Tibial nerve (tissue), 4 donors: ENCODE results near the gene TBX15. TPM values are rescaled to one million over a fixed set of nuclear protein-coding genes. Genes with fewer than 3 reads are reported as not detected.

ENCODE experiments used
- DNase-seq, 2 donors: peaks; one replicate each; pipeline ENCODE4 v3.0.0-alpha.2; 2019; ENCODE audit warnings: low spot score in 2 of 2
- H3K27ac ChIP-seq, 4 donors: fragments of 200-600 bp; sonication (generic) in 3 of 4; one replicate each; pipeline ENCODE4 v1.5.1; 2017 to 2019; ENCODE audit warnings: mild to moderate bottlenecking in 1 of 4
- H3K27me3 ChIP-seq, 2 donors: fragments of 200-600 bp; sonication (generic) in 1 of 2; one replicate each; pipeline versions ENCODE4 v1.5.1 to v1.6.0; 2017 to 2019
- H3K36me3 ChIP-seq, 3 donors: fragments of 200-600 bp; sonication (generic); one replicate each; pipeline ENCODE4 v1.5.1; 2018 to 2019
- H3K4me1 ChIP-seq, 4 donors: fragments of 200-600 bp; sonication (generic) in 3 of 4; one replicate each; pipeline ENCODE4 v1.5.1; 2017 to 2019
- H3K4me3 ChIP-seq, 4 donors: fragments of 200-600 bp; sonication (generic) in 3 of 4; one replicate each; pipeline ENCODE4 v1.5.1; 2017 to 2019; ENCODE audit warnings: mild to moderate bottlenecking in 1 of 4, moderate library complexity in 1 of 4
- H3K9me3 ChIP-seq, 4 donors: fragments of 200-600 bp; sonication (generic) in 3 of 4; one replicate each; pipeline ENCODE4 v1.5.1; 2017 to 2019
- EP300 ChIP-seq, 2 donors: sonication (generic); formaldehyde crosslinking; IDR thresholded peaks; one replicate each; pipeline ENCODE4 v1.6.1; 2017; ENCODE audit warnings: antibody characterized with exemption in 2 of 2, mild to moderate bottlenecking in 1 of 2
- POLR2A ChIP-seq, 2 donors: fragments of 450-650 bp; IDR thresholded peaks; one replicate each; pipeline ENCODE4 v1.6.1; 2017; ENCODE audit warnings: antibody characterized with exemption in 2 of 2, mild to moderate bottlenecking in 2 of 2, moderate library complexity in 2 of 2
- WGBS, 2 donors: methylation state at CpG; one replicate each; pipeline ENCODE4 v1.1.5; 2018; 5-methylcytosine and 5-hydroxymethylcytosine counted together
- total RNA-seq, 4 donors: library from RNA; depleted of rRNA; stranded (reverse); fragments of >200 nt; gene quantifications; one replicate each; pipeline ENCODE4 v1.1.0, GENCODE V29; 2016
- TF ChIP-seq, protein P1 (sequence below), 5 experiments: fragments of 200-600 bp in 3 of 5; fragments of 450-650 bp in 2 of 5; sonication (generic) in 3 of 5; IDR thresholded peaks; one replicate each; pipeline ENCODE4 v1.5.1; 2016 to 2019; ENCODE audit warnings: antibody characterized with exemption in 5 of 5, mild to moderate bottlenecking in 3 of 5, moderate library complexity in 2 of 5

Gene TBX15
- total RNA-seq, 4 donors from 2014 or later: 38.7 to 57.0 (median 48.2) TPM

- DNase-seq: no peak
- no peak overlapping the region for H3K27ac ChIP-seq
- WGBS, 2 donors: 82 to 83% methylated on average over 3 of the region's 3 CpGs
- no peak overlapping the region for H3K4me3 ChIP-seq
- no peak for TF ChIP-seq POLR2A (IDR thresholded peaks at IDR 0.05)
- no peak for TF ChIP-seq EP300 (IDR thresholded peaks at IDR 0.05)
- TF ChIP-seq, protein P1, sequence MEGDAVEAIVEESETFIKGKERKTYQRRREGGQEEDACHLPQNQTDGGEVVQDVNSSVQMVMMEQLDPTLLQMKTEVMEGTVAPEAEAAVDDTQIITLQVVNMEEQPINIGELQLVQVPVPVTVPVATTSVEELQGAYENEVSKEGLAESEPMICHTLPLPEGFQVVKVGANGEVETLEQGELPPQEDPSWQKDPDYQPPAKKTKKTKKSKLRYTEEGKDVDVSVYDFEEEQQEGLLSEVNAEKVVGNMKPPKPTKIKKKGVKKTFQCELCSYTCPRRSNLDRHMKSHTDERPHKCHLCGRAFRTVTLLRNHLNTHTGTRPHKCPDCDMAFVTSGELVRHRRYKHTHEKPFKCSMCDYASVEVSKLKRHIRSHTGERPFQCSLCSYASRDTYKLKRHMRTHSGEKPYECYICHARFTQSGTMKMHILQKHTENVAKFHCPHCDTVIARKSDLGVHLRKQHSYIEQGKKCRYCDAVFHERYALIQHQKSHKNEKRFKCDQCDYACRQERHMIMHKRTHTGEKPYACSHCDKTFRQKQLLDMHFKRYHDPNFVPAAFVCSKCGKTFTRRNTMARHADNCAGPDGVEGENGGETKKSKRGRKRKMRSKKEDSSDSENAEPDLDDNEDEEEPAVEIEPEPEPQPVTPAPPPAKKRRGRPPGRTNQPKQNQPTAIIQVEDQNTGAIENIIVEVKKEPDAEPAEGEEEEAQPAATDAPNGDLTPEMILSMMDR (IDR thresholded peaks at IDR 0.05): no peak
- H3K36me3 ChIP-seq: peaks cover 0 to 31% (median 5%) of the 10 kb centered on the region in 3 donors
- no peaks in the 10 kb centered on the region for H3K4me1 ChIP-seq
- no peaks in the 10 kb centered on the region for H3K9me3 ChIP-seq
- H3K27me3 ChIP-seq: no peaks in the 10 kb centered on the region
Measured at GRCh38 chr1:118898712-118899111, 89.4 kb downstream of the TBX15 start.

- Histone ChIP-seq H3K9me3 (no peaks in the 10 kb centered on the region), H3K4me1 (no peaks in the 10 kb centered on the region), H3K27ac (no peak overlapping the region), H3K27me3 (no peaks in the 10 kb centered on the region), H3K36me3 (peaks cover 0 to 31% (median 5%) of the 10 kb centered on the region in 3 donors), H3K4me3 (no peak overlapping the region)
- TF ChIP-seq, protein P1 (IDR thresholded peaks at IDR 0.05): no peak
- TF ChIP-seq POLR2A (IDR thresholded peaks at IDR 0.05) (no peak), EP300 (IDR thresholded peaks at IDR 0.05) (no peak)
- no peak for DNase-seq
Measured at GRCh38 chr1:118896416-118896815, 91.7 kb downstream of the TBX15 start.

GRCh38 chr1:118894836-118895235 is 93.3 kb downstream of the TBX15 start:
- H3K27ac ChIP-seq: no peak overlapping the region
- WGBS, 2 donors: 87 to 88% methylated on average over 3 of the region's 3 CpGs
- H3K9me3 ChIP-seq: no peaks in the 10 kb centered on the region
- DNase-seq: no peak
- TF ChIP-seq, protein P1 (IDR thresholded peaks at IDR 0.05): no peak
- no peaks in the 10 kb centered on the region for H3K4me1 ChIP-seq
- H3K36me3 ChIP-seq: peaks cover 0 to 34% (median 5%) of the 10 kb centered on the region in 3 donors
- no peak overlapping the region for H3K4me3 ChIP-seq
- no peaks in the 10 kb centered on the region for H3K27me3 ChIP-seq

DNA sequence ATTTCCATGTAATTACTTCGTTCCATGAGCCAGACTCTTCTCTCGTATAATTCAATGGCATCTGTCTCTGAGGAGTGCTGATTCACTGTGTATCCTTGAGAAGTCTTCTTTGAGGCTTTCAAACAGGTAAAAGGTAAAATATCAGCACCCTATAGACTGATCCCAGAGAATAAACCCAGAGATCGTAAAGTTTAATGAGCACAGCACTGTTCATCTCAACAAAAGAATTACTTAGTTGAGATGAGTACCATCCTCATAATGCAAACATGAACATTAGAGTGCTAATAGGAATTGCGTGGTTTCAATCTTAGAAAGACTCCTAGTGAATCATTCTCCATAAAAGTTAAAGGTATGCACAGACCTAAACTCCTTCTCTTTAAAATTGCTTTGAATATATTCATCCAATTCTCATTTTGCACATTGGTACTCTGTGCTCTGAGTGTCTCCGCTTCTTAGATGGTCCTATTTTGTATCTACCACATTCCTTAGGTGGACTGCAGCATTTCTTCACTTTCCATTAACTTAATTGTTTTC is 97.2 kb downstream of the TBX15 start:
- Histone ChIP-seq H3K9me3 (no peaks in the 10 kb centered on the region), H3K36me3 (peaks cover 0 to 12% (median 0%) of the 10 kb centered on the region in 3 donors), H3K27me3 (no peaks in the 10 kb centered on the region), H3K27ac (no peak overlapping the region), H3K4me1 (no peaks in the 10 kb centered on the region), H3K4me3 (no peak overlapping the region)
- TF ChIP-seq POLR2A (IDR thresholded peaks at IDR 0.05) (no peak), EP300 (IDR thresholded peaks at IDR 0.05) (no peak)
- TF ChIP-seq, protein P1 (IDR thresholded peaks at IDR 0.05): no peak
- WGBS, 2 donors: 90 to 93% methylated on average over 5 of the region's 5 CpGs
- no peak for DNase-seq

DNA sequence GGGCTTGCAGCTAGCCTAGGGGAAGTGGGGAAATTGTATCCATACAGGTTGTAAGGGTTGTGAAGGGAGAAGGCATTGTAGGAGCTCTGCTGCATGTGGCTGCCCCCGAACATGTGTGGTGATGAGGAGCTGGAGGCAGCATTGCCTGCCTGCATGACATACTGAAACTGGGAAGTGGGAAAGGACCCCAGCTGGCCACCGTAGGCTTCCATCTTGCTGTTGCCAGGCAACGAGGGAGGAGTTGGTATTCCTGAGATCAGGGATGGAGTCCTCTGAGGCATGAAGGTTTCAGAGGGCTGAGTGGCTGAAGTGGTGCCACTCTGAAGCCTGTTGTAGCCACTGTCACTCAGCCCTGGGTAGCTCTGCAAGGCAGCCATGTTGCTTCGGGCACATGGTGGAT is 103.2 kb downstream of the TBX15 start:
- DNase-seq: no peak
- no peaks in the 10 kb centered on the region for H3K4me1 ChIP-seq
- no peaks in the 10 kb centered on the region for H3K9me3 ChIP-seq
- H3K27me3 ChIP-seq: no peaks in the 10 kb centered on the region
- peaks cover 0 to 32% (median 0%) of the 10 kb centered on the region in 3 donors for H3K36me3 ChIP-seq
- no peak overlapping the region for H3K27ac ChIP-seq
- no peak overlapping the region for H3K4me3 ChIP-seq
- WGBS, 2 donors: 85 to 94% methylated on average over 4 of the region's 4 CpGs
- TF ChIP-seq POLR2A (IDR thresholded peaks at IDR 0.05) (no peak), EP300 (IDR thresholded peaks at IDR 0.05) (no peak)
- TF ChIP-seq, protein P1 (IDR thresholded peaks at IDR 0.05): no peak
